Astrocyte of the hippocampus (primary cell): ENCODE results near the gene ITGB2.

Experiments
- DNase-seq: peaks from one replicate; pipeline ENCODE4 v3.0.0; 2011; ENCODE audit warnings: low read depth, low spot score

ITGB2 gene

DNA sequence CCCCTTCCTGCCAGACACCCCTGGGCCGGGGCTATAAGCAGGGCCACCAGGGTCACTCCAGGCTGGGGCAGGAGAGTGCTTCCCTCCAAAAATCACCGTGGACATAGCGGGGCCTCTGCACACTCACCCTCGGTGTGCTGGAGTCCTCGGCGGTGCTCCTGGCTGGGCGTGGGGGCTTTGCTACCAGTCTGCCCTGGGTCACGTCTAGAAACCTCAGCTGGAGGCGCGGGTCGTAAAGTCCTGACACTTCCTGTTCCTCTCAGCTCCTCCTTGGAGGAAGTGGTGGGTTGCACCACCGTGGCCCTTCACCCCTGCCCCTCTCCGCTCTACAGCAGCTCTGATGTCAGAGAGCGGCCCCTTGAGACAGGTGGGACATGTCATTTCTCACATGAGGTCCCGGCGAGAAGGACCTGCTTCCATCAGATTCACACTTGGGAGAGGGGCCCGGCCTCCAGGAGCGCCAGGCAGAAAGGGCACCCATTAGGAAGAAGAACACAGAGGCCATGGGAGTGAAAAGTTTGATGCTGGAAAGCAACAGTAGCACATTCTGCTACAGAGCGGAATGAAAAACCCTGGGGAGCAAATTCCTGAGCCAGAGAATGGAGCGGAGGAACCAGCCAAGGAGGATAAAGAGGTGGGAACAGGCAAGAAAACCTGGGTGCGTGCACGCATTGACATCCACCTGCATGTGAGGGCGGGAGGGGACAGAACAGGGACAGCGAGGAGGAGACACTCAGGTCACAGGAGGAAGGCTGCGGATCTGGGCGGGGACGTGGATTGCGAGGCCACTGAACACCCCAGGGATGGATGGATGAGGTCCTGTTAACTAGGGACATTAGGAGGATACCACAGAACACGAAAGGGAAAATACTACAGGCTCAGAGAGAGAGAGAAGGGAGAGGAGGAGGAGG lies at the start of gene ITGB2:
TSS of gene ITGB2 (minus strand) at position 206 of the 911 bp plus-strand sequence. CDS start 10,117 bp downstream, outside the sequence.
- DNase-seq: no peak

DNA sequence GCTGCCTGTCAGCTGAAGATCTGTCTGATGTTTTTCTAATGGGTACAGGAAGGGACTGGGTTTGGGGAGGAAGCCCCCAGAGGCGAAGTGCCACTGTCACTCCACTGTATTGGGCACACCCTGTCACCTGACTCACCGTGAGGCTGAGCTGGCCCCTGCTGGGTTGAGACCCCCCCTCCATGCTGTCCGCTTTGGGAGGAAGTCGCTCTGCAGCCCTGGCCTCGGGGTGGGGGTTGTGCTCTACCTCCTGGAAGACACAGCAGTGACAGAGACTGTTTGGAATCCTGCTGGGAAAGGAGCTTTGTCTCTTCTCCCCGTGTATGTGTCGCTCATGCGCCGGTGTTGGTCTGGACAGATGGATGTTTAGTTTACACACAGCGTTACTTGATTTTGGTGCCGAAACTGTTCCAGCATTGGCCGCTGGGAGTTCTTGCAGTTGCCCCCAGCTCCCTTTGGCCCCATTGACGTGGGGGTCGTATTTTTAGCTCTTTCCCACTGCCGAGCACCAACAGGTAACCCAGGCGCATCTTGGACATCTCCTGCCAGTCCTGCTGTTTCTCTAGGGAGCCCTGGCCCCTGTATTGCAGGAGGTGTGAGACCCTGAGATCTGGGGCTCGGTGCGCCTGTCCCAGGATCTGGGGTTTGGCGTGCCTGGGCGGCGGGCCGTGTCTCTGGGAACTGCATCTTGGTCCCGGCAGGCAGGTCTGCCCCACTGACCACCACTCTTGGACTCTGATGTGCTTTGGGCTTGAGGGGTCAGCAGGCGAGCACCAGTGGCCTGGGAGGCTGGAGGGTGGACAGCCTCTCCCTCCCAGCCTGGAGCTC lies 49.4 kb upstream of the ITGB2 start:
- DNase-seq: peak; percentile 58

GRCh38 chr21:44969066-44969670 lies 48.5 kb upstream of the ITGB2 start:
- no peak for DNase-seq

DNA sequence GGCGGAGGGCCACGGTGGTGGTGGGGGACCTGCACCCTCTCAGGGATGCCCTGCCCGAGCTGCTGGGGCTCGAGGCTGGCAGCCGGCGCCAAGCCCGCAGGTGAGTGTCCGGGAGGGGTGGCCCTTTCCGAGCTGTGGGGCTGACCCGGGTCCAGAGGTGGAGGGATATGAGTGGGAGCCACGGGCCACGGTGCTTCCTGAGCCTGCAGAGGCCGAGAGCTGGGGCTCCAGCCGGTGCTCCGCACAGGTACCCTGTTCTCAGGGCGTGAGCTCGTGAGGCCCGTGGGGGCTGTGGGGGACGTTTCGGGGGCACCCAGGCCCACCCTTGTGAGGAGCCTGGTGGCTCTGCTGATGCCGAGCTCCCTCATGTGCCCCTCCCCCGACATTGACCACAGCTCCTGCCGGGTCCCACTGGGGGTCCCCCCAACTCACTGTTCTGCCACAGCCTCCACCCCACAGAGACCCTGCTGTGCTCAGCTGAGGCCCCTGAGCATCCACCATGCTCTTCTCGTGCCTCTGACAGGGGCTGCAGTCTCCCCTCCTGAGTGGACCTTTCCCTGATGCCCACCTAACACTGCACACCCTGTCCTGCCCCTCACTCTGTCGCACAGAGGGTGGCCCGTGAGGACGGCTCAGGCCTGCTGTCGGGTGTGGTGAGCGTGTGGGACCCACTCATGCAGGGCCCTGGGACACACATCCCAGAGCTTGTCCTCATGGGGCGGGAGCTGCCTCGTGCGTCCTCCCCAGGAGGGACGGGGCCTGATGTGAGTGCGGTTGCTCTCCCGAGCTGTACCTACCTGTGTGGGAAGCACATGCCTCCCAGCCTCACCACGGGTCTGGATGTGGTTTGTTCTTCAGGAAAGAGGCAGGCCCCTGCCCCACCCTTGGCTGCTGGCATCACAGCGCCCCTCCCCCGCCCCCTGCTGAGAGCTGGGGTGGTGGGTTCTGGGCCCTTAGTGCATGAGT lies 46.7 kb upstream of the ITGB2 start:
- DNase-seq: no peak

GRCh38 chr21:44966135-44967081 lies 45.7 kb upstream of the ITGB2 start:
- DNase-seq: peak; percentile 73

DNA sequence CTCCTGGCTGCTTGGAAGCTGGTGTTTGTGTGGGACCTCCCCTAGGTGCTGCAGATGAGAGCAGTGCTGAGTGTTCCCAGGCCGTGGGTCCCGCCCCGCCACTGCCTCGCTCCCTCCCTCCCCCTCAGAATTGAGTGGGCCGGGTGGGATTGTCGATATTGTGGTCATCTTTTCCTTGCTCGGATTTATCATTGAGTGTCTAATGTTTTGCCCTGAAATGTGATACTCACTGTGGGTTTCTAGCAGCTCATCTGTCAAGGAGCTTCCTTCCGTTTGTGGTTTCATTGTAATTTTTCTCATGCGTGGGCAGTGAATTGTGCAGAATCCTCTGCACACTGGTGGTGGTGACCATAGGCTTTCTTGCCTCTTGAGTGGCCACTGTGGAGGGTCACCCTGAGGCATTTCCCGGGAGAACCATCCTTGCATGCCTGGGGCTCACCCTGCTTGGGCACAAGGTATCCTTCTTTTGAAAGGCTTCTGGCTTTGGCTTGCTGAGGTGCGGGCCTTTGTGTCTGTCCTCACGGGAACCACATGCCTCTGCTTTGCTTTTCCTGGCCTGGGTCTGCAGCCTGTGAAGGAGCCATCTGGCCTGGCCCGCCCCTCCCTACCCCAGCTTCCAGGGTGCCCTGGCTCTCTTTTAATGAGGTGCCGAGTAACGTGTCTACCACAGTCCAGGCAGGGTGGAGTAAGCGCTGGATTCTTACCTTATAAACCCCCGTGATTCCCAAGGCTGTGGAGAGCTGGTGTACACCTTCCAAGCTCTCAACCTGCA lies 44.7 kb upstream of the ITGB2 start:
- DNase-seq: no peak

- no peak for DNase-seq
Observed at GRCh38 chr21:44964381-44964780, 43.7 kb upstream of the ITGB2 start.

DNA sequence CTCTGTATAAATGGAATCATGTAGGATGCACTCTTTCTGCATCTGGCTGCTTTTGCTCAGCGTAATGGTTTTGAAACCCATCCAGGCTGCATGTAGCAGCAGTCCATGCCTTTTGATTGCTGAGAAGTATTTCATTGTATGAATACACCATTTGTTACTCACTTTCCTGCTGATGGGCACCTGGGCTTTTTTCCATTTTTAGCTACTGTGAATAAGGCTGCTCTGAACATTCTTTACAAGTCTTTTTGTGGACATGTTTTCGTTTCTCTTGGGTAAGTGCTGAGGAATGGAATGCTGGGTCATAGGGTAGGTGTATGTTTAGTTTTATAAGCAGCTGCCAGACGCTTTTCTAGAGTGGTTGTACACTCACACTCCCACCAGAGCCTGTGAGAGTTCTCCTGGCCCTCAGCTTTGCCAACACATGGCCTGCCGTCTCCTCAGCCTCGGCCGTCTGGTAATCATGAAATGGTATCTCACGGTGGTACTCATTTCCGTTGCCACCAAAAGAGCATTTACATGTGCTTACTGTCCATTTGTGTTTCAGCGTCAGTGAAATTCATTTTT lies 41.8 kb upstream of the ITGB2 start:
- peak; percentile 97 for DNase-seq

- DNase-seq: no peak
Observed at GRCh38 chr21:44960141-44961092, 39.7 kb upstream of the ITGB2 start.

DNA sequence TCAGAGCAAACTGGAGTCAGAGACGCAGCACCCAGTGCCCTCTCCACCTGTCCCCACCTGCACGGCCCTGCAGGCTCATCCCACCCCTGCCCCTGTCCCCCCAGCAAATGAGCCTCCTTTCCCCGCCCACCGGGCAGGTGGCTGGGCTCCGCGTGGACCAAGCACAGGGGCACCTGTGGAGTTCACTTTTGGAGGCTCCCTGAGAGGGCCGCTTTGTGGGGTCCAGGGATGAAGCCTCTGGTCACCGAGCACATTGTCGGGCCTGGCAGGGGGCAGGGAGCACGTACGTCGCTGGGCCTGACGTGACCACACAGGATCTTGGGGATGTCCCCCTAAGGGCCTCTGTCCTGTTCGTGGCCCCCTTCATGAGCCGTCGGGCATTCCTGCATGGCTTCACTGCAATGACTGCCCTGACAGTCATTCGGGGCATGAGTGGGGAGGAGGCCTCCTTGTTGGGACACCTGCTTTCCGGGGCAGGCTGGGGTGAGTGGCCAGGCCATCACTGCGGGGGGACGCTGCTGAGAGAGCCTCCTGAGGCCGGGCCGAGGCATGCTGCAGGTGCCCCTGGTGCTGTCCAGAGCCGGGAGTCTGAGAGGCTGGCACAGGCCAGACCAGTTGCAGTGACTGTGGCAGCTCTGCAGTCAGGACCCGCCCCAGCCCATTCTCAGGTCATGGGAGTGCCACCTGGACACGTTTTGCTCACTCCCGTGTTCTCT lies 38.8 kb upstream of the ITGB2 start:
- no peak for DNase-seq

GRCh38 chr21:44958471-44959191 lies 37.9 kb upstream of the ITGB2 start:
- peak; percentile 75 for DNase-seq

DNA sequence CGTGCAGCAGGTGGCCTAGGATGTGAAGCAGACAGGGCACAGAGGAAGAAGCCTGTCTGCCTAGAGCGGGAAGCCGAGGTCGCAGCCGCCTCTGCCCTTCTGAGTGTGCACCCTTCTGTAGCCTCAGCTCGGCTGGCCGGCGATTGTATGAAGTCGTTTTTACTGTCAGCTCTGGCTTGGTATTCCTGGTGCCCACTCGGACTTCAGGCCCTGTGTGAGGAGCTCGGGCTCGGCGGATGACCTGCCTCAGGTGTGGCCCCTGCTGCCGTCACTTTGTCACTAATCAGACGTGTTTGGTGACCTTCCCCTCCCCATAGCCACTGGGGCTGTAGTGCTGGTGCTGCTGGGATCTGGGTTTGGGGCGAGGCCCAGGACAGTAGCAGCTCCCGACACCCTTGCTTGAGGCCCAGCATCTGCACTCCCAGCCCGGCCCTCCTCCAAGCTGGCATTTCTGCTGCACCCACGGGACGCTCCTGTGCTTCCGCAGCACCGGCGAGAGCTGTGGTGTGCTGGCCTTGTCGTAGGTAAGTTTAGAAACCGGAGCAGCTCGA lies 37.3 kb upstream of the ITGB2 start:
- no peak for DNase-seq

DNA sequence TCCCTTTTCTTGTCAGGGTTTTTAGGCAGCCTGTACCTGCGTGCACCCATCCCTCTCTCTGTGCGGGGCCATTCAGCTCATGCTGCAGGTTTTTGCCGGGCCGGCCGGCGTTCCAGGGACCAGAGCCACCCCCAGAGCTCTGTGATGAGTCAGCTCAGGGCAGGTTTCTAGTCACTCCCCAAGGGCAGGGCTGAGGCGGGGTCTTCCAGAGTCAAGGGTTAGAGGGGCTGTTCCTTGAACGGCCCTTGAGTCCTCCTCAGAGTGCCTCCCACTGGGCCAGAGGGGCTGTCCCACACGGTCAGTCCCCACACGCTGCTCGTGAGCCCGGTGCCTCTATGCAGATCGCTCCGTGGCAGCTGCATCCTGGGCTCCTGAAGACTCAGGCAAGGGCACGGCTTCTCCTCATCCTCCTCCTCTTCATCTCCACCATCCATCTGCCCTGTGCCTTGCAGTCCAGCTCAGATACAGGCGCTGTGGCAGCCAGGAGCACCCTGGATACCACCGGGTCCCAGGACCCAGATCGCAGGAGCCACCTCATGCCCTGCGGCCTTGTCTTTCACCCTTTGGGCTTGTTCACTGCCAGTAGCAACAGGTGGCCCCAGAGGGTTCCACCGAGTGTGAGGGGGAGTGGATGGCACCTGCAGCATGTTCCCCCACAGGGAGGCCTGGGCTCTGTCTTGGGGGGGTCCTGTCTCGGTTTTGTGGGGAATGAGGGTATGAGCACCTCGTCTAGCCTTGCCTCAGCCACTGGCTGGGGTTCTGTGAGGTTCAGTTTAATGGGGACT lies 36.5 kb upstream of the ITGB2 start:
- no peak for DNase-seq

- no peak for DNase-seq
Observed at GRCh38 chr21:44956356-44957046, 35.8 kb upstream of the ITGB2 start.

GRCh38 chr21:44955798-44956175 lies 35.1 kb upstream of the ITGB2 start:
- no peak for DNase-seq
